Measurements from ENCODE around the gene SLPI. TPM values are rescaled to one million over a fixed set of nuclear protein-coding genes. Genes with fewer than 3 reads are reported as not detected.

Gene SLPI
- total RNA-seq, 2 donors from 2014 or later, result 57.3 to 306 TPM

DNA sequence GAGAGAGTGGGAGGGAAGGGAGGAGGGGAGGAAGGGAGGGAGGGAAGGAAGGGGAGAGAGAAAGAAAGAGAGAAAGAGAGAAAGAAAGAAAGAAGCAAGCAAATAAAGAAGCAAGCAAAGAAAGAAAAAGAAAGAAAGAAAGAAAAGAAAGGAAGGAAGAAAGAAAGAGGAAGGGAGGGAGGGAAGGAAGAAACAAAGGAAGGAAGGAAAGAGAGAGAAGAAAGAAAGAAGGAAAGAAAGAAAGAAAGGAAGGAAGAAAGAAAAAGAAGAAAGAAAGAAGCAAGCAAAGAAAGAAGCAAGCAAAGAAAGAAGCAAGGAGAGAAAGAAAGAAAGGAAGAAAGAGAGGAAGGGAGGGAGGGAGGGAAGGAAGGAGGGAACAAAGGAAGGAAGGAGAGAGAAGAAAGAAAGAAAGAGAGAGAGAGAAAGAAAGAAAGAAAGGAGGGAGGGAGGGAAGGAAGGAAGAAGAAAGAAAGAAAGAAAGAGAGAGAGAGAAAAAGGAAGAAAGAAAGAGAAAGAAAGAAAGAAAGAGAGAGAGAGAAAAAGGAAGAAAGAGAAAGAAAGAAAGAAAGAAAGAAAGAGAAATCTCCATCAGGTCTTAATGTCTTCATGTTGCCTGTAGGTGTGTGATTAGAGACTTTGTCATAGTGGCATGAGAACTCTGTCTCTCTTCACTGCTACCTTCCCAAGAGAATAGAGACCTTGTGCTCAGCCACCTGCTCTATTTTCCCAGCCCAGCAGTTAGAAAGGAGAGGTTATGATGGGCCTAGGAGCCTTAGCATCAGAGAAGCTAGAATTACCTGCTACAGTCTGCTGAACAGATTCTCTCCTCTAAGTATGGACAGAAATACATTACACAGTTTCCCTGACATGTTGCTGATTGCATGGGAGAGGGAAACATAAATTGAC is 42.5 kb downstream of the SLPI start:
- DNase-seq (ENCODE audit: low spot score), result no peak
- Histone ChIP-seq H3K9me3 (no peaks in the 10 kb centered on the region), H3K27ac (no peak overlapping the region), H3K27me3 (no peaks in the 10 kb centered on the region), H3K36me3 (no peaks in the 10 kb centered on the region), H3K4me3 (no peak overlapping the region), H3K4me1 (no peaks in the 10 kb centered on the region)
- TF ChIP-seq, protein P1, sequence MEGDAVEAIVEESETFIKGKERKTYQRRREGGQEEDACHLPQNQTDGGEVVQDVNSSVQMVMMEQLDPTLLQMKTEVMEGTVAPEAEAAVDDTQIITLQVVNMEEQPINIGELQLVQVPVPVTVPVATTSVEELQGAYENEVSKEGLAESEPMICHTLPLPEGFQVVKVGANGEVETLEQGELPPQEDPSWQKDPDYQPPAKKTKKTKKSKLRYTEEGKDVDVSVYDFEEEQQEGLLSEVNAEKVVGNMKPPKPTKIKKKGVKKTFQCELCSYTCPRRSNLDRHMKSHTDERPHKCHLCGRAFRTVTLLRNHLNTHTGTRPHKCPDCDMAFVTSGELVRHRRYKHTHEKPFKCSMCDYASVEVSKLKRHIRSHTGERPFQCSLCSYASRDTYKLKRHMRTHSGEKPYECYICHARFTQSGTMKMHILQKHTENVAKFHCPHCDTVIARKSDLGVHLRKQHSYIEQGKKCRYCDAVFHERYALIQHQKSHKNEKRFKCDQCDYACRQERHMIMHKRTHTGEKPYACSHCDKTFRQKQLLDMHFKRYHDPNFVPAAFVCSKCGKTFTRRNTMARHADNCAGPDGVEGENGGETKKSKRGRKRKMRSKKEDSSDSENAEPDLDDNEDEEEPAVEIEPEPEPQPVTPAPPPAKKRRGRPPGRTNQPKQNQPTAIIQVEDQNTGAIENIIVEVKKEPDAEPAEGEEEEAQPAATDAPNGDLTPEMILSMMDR (IDR thresholded peaks at IDR 0.05), result no peak

DNA sequence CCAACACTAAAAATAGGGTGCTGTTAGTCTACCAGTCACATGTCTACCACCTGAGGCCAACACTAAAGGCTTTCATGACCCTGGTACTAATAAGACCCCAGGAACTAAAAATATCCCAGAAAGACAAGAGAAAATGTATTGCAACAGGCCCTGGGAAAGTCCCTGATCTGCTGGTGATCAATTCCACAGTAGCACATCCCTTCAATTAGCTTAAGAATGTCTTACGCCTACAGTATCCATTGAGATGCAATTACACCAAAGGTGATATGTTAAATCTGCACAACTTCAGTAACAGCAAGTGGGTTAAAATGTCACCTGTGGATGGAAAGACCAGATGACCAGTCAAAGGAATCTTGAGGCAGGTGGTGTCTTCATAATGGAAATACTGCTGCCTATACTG is 44.4 kb downstream of the SLPI start:
- H3K27ac ChIP-seq, result no peak overlapping the region
- TF ChIP-seq, protein P1 (IDR thresholded peaks at IDR 0.05), result no peak
- no peak overlapping the region for H3K4me3 ChIP-seq
- H3K36me3 ChIP-seq, result no peaks in the 10 kb centered on the region
- H3K27me3 ChIP-seq, result no peaks in the 10 kb centered on the region
- no peak for DNase-seq (ENCODE audit: low spot score)
- H3K9me3 ChIP-seq, result no peaks in the 10 kb centered on the region
- H3K4me1 ChIP-seq, result no peaks in the 10 kb centered on the region

DNA sequence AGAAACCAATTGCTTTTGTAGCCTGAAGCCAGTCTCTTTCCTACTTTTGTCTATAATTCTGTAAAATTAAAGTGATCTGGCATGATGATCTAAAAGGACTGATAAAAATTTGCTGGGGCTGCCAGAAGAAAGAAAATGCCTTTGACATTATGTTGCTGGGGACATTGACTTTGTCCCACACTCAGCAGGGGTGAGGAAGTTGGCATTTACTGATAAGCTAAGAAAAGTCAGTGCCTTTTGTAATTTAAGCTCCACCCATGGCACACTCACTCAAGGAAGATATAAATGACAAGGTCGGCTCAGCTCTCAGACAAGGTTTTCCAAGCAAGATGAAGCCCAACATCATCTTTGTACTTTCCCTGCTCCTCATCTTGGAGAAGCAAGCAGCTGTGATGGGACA is 47.6 kb downstream of the SLPI start, which contains the start of gene SEMG1:
Gene SEMG1, plus strand, starts transcription at position 309 of the 400 bp plus-strand sequence. Its CDS starts 21 bp downstream, at position 330.
- Histone ChIP-seq H3K4me3 (no peak within 1 kb of the TSS), H3K4me1 (no peaks in the 10 kb centered on the region), H3K27ac (no peak within 1 kb of the TSS), H3K36me3 (no peaks in the 10 kb centered on the region), H3K9me3 (peaks cover 0 to 5% of the 10 kb centered on the region in 2 donors), H3K27me3 (no peaks in the 10 kb centered on the region)
- TF ChIP-seq, protein P1 (IDR thresholded peaks at IDR 0.05), result no peak
- DNase-seq (ENCODE audit: low spot score), result no peak

Other genes with a start within 250 kb of the SLPI start
- under 1 TPM; 0.33 to 0.39 TPM for gene KCNS1, start 153.4 kb downstream of the SLPI start, total RNA-seq
- not detected for gene WFDC5, start 139.4 kb downstream of the SLPI start, total RNA-seq
- not detected for gene WFDC12, start 130.1 kb downstream of the SLPI start, total RNA-seq
- gene PI3, start 79.7 kb downstream of the SLPI start, total RNA-seq, result not detected
- not detected for gene SEMG1, start 47.5 kb downstream of the SLPI start, total RNA-seq
- gene SEMG2, start 33.2 kb downstream of the SLPI start, total RNA-seq, result not detected
- gene RBPJL, start 52.3 kb upstream of the SLPI start, total RNA-seq, result not detected
- not detected for gene MATN4, start 53.7 kb upstream of the SLPI start, total RNA-seq
- 10 to 100 TPM; 71.4 to 95.2 TPM for gene SDC4, start 93.9 kb upstream of the SLPI start, total RNA-seq
- gene SYS1, start 108.6 kb upstream of the SLPI start, total RNA-seq, result 10 to 100 TPM; 31.7 to 41.9 TPM
- not detected for gene TP53TG5, start 123.8 kb upstream of the SLPI start, total RNA-seq
- 100 to 1,000 TPM; 139 to 159 TPM for gene DBNDD2, start 153.7 kb upstream of the SLPI start, total RNA-seq
- 100 to 1,000 TPM; 140 to 168 TPM for gene PIGT, start 161.6 kb upstream of the SLPI start, total RNA-seq
- gene WFDC2, start 215.2 kb upstream of the SLPI start, total RNA-seq, result 10 to 100 TPM in 1 of 2 donors, not detected in 1; 12.4 TPM